A549 (cell line): ENCODE data around the gene DDX43. TPM values are rescaled to one million over a fixed set of nuclear protein-coding genes. Genes with fewer than 3 reads are reported as not detected.

Experiments used
- ATAC-seq, 2 experiments: fragments of 200-7000 bp in 1 of 2; fragments of >200 bp in 1 of 2; cut with Nextera tagmentation in 1 of 2; cut with Tn5 transposase in 1 of 2; 3 replicates each; pipeline versions ENCODE4 v1.8.0 to v1.9.1; 2018 to 2020; ENCODE audit warnings: mild to moderate bottlenecking in 1 of 2, moderate library complexity in 1 of 2
- CTCF ChIA-PET: fragments of 300-600 bp; sonication (Branson Sonifier 250); formaldehyde crosslinking; extraction: SDS; loops from one replicate; lab custom pipeline; 2021; ENCODE audit warnings: antibody characterized with exemption, inconsistent platforms; lab: Yijun Ruan, JAX
- POLR2A ChIA-PET: fragments of 350-600 bp; formaldehyde crosslinking; extraction: SDS; loops from one replicate; lab custom pipeline; 2021; ENCODE audit warnings: antibody characterized with exemption, inconsistent platforms; lab: Yijun Ruan, JAX
- DNase-seq, 2 experiments: peaks; one replicate each; pipeline versions ENCODE4 v3.0.0 to v3.0.0-alpha.2; 2011 to 2016; ENCODE audit warnings: low read depth in 1 of 2, low spot score in 1 of 2
- FAIRE-seq: peaks from 2 replicates; lab custom pipeline; 2011; peaks lifted over from hg19 to GRCh38; lab: Jason Lieb, UNC
- H3K27ac ChIP-seq, 2 experiments: fragments of >200 bp; sonication (Bioruptor Twin); formaldehyde crosslinking; 3 replicates each; pipeline ENCODE4 v1.5.1; 2016 to 2017
- H3K4me1 ChIP-seq: fragments of >200 bp; sonication (Bioruptor Twin); formaldehyde crosslinking; 3 replicates; pipeline ENCODE4 v1.6.1; 2016
- H3K4me2 ChIP-seq: fragments of >200 bp; sonication (Bioruptor Twin); formaldehyde crosslinking; 3 replicates; pipeline ENCODE4 v1.6.1; 2016
- H3K4me3 ChIP-seq: fragments of >200 bp; sonication (Bioruptor Twin); formaldehyde crosslinking; 3 replicates; pipeline ENCODE4 v1.5.1; 2016
- H3K9me3 ChIP-seq: fragments of >200 bp; sonication (Bioruptor Twin); formaldehyde crosslinking; 3 replicates; pipeline ENCODE4 v1.6.1; 2016
- BHLHE40 ChIP-seq: IDR thresholded peaks from 2 replicates; pipeline ENCODE4 v1.6.1; 2012; ENCODE audit warnings: low read depth, low read length, inconsistent platforms
- CBX2 ChIP-seq: fragments of 200-600 bp; sonication (generic); IDR thresholded peaks from 2 replicates; pipeline ENCODE4 v1.6.1; 2016; ENCODE audit warnings: low read depth, mild to moderate bottlenecking, borderline replicate concordance
- CBX8 ChIP-seq: fragments of 200-600 bp; sonication (generic); IDR thresholded peaks from 2 replicates; pipeline ENCODE4 v1.6.1; 2016
- CHD2 ChIP-seq: fragments of 150-350 bp; IDR thresholded peaks from 2 replicates; pipeline ENCODE4 v1.6.1; 2014; ENCODE audit warnings: low read length; ENCODE audit not compliant: partially characterized antibody
- CHD4 ChIP-seq: fragments of 200-600 bp; sonication (generic); IDR thresholded peaks from 2 replicates; pipeline ENCODE4 v1.6.1; 2016; ENCODE audit warnings: antibody characterized with exemption, mild to moderate bottlenecking, borderline replicate concordance
- EHMT2 ChIP-seq: fragments of 200-600 bp; sonication (generic); IDR thresholded peaks from 2 replicates; pipeline ENCODE4 v1.6.1; 2016; ENCODE audit warnings: antibody characterized with exemption, low read depth, mild to moderate bottlenecking, moderate library complexity
- ESRRA ChIP-seq: fragments of 150-350 bp; IDR thresholded peaks from 2 replicates; pipeline ENCODE4 v1.6.1; 2014; ENCODE audit warnings: mild to moderate bottlenecking, low read length, borderline replicate concordance
- FOSB ChIP-seq: fragments of 250-450 bp; sonication (Bioruptor Pico); IDR thresholded peaks from 2 replicates; pipeline ENCODE4 v1.5.0; 2020; ENCODE audit warnings: mild to moderate bottlenecking, moderate library complexity
- HDAC2 ChIP-seq: fragments of 200-600 bp; sonication (generic); IDR thresholded peaks from 2 replicates; pipeline ENCODE4 v1.6.1; 2016
- HOXA7 ChIP-seq: fragments of 250-450 bp; sonication (Bioruptor Pico); IDR thresholded peaks from 2 replicates; pipeline ENCODE4 v1.5.0; 2020; ENCODE audit warnings: mild to moderate bottlenecking, moderate library complexity
- JUN ChIP-seq, 2 experiments: fragments of >200 bp; sonication (Bioruptor Twin); formaldehyde crosslinking; IDR thresholded peaks; 2 replicates in 1 of 2; 3 replicates in 1 of 2; pipeline ENCODE4 v1.6.1; 2016 to 2017
- JUNB ChIP-seq: fragments of >200 bp; sonication (Bioruptor Twin); formaldehyde crosslinking; IDR thresholded peaks from 2 replicates; pipeline ENCODE4 v1.6.1; 2016
- KDM1A ChIP-seq: fragments of 200-600 bp; sonication (generic); IDR thresholded peaks from 2 replicates; pipeline ENCODE4 v1.6.1; 2016; ENCODE audit warnings: low read depth, mild to moderate bottlenecking
- KDM5A ChIP-seq: fragments of 200-600 bp; sonication (generic); IDR thresholded peaks from 2 replicates; pipeline ENCODE4 v1.6.1; 2016; ENCODE audit warnings: antibody characterized with exemption, mild to moderate bottlenecking
- MYC ChIP-seq: IDR thresholded peaks from 2 replicates; pipeline ENCODE4 v1.6.1; 2012; ENCODE audit warnings: mild to moderate bottlenecking, inconsistent platforms, low read length, improper control_type of control experiment, borderline replicate concordance
- NPAS2 ChIP-seq: fragments of 250-450 bp; sonication (Bioruptor Pico); IDR thresholded peaks from 2 replicates; pipeline ENCODE4 v1.8.0; 2022; ENCODE audit warnings: mild to moderate bottlenecking, moderate library complexity, borderline replicate concordance
- POLR2AphosphoS2 ChIP-seq: conservative IDR thresholded peaks from 2 replicates; pipeline ENCODE4 v1.6.1; 2012; ENCODE audit warnings: low read length, improper control_type of control experiment, inconsistent platforms
- RARB ChIP-seq: fragments of 250-450 bp; sonication (Bioruptor Pico); IDR thresholded peaks from 2 replicates; pipeline ENCODE4 v1.8.0; 2021; ENCODE audit warnings: mild to moderate bottlenecking, moderate library complexity
- RNF2 ChIP-seq: fragments of 200-600 bp; sonication (generic); IDR thresholded peaks from 2 replicates; pipeline ENCODE4 v1.6.1; 2016; ENCODE audit warnings: low read depth, mild to moderate bottlenecking, antibody characterized with exemption, moderate library complexity, borderline replicate concordance
- SREBF2 ChIP-seq: fragments of 450-650 bp; IDR thresholded peaks from 2 replicates; pipeline ENCODE4 v1.6.1; 2014; ENCODE audit warnings: mild to moderate bottlenecking, moderate library complexity
- TFCP2L1 ChIP-seq: fragments of 250-450 bp; sonication (Bioruptor Pico); IDR thresholded peaks from 2 replicates; pipeline ENCODE4 v1.5.0; 2021; ENCODE audit warnings: mild to moderate bottlenecking
- TP53 ChIP-seq: fragments of 250-450 bp; sonication (Bioruptor Pico); IDR thresholded peaks from 2 replicates; pipeline ENCODE4 v1.5.0; 2021; ENCODE audit warnings: mild to moderate bottlenecking, moderate library complexity
- USF2 ChIP-seq: fragments of 450-650 bp; IDR thresholded peaks from 2 replicates; pipeline ENCODE4 v1.6.1; 2014; ENCODE audit warnings: antibody characterized with exemption
- ZC3H11A ChIP-seq: fragments of 450-650 bp; IDR thresholded peaks from 2 replicates; pipeline ENCODE4 v1.6.1; 2014; ENCODE audit warnings: antibody characterized with exemption, mild to moderate bottlenecking
- ZFP36 ChIP-seq: fragments of 450-650 bp; IDR thresholded peaks from 2 replicates; pipeline ENCODE4 v1.6.1; 2014; ENCODE audit warnings: borderline replicate concordance; ENCODE audit not compliant: partially characterized antibody
- ZNF302 ChIP-seq: fragments of 250-450 bp; sonication (Bioruptor Pico); IDR thresholded peaks from 2 replicates; pipeline ENCODE4 v1.9.0; 2021; ENCODE audit warnings: inconsistent platforms, mild to moderate bottlenecking, moderate library complexity
- ZSCAN20 ChIP-seq: fragments of 250-450 bp; sonication (Bioruptor Pico); IDR thresholded peaks from 2 replicates; pipeline ENCODE4 v1.8.0; 2022; ENCODE audit warnings: mild to moderate bottlenecking, moderate library complexity
- WGBS: methylation state at CpG from one replicate; pipeline ENCODE4 v1.1.6; 2017; ENCODE audit errors: missing lambda C conversion rate; 5-methylcytosine and 5-hydroxymethylcytosine counted together
- polyA plus RNA-seq, 4 experiments: library from polyadenylated mRNA; depleted of rRNA in 3 of 4; stranded (reverse); fragments of >200 nt; fragmentation: RNase III in 1 of 4; extraction: RNeasy Plus Mini Kit Qiagen cat#74134 plus additional on column Dnase treatment in 1 of 4; gene quantifications; 2 replicates in 3 of 4; 3 replicates in 1 of 4; pipeline ENCODE4 v1.2.3, GENCODE V29; 2011 to 2017
- TF ChIP-seq, protein P1 (sequence below): fragments of >200 bp; sonication (Bioruptor Twin); formaldehyde crosslinking; IDR thresholded peaks from 3 replicates; pipeline ENCODE4 v1.6.1; 2016
- TF ChIP-seq, protein P2 (sequence below): IDR thresholded peaks from 2 replicates; pipeline ENCODE4 v1.6.1; 2012
- TF ChIP-seq, protein P3 (sequence below): fragments of >200 bp; sonication (Bioruptor Twin); formaldehyde crosslinking; IDR thresholded peaks from 2 replicates; pipeline ENCODE4 v1.6.1; 2016

DDX43 gene
- polyA plus RNA-seq, 2 of the 4 experiments (the other 2 are of a cell fraction) = not detected

GRCh38 chr6:73372516-73372915, 22.1 kb upstream of the DDX43 start:
- TF ChIP-seq JUN (IDR thresholded peaks at IDR 0.05) (no peak), KDM5A (no peak), KDM1A (no peak), POLR2AphosphoS2 (no peak), NPAS2 (CRISPR knock-in tag) (no peak), EHMT2 (no peak), CBX8 (no peak), HDAC2 (no peak), TP53 (CRISPR knock-in tag) (no peak), BHLHE40 (no peak), JUNB (no peak), ZC3H11A (no peak), CHD4 (no peak), ZFP36 (no peak), TFCP2L1 (no peak)
- TF ChIP-seq, protein P1, sequence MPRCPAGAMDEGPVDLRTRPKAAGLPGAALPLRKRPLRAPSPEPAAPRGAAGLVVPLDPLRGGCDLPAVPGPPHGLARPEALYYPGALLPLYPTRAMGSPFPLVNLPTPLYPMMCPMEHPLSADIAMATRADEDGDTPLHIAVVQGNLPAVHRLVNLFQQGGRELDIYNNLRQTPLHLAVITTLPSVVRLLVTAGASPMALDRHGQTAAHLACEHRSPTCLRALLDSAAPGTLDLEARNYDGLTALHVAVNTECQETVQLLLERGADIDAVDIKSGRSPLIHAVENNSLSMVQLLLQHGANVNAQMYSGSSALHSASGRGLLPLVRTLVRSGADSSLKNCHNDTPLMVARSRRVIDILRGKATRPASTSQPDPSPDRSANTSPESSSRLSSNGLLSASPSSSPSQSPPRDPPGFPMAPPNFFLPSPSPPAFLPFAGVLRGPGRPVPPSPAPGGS = no peak
- ChIA-PET CTCF (interaction anchor here (0.5 kb wide), 1 partner anchor 152 kb away, joined by 3 read pairs; no protein-coding TSS in a partner anchor), POLR2A (no interaction called here)
- ATAC-seq (no peak), DNase-seq (no peak), FAIRE-seq (no peak)
- Histone ChIP-seq H3K9me3 (no peaks in the 10 kb centered on the region), H3K27ac (no peak overlapping the region), H3K4me3 (no peak overlapping the region), H3K4me2 (no peak overlapping the region), H3K4me1 (peaks cover 8% of the 10 kb centered on the region; the same call in 2 of the 3 replicates)
- 80% methylated on average over 9 of the region's 10 CpGs for WGBS

DNA sequence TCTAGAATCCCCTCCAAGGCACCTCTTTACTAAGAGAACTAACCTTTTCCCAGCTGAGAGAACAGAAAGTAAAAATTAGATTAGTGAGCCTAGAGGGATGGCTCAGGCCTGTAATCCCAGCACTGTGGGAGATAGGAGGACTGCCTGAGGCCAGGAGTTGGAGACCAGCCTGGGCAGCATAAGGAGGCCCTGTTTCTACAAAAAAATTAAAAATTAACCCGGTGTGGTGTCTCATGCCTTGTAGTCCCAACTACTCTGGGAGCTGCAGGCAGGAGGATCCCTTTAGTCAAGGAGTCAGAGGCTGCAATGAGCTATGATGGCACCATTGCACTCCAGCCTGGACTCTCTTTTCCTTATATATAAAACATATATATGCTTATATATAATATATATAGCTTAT, 19.4 kb upstream of the DDX43 start:
- no peaks in the 10 kb centered on the region for H3K9me3 ChIP-seq
- peak overlapping the region; percentile 39; the same call in 2 of the 3 replicates for H3K4me2 ChIP-seq
- ATAC-seq (peak; percentile 66 to 72; a peak in 5 of 6 replicates), FAIRE-seq (no peak), DNase-seq (peak in 1 of 2 experiments; percentile 26)
- no peak overlapping the region for H3K4me3 ChIP-seq
- H3K27ac ChIP-seq = peak overlapping the region in 1 of 2 experiments; percentile 39; a peak in 1 of 6 replicates
- 6% methylated on average over 1 of the region's 1 CpG for WGBS
- TF ChIP-seq RARB (CRISPR knock-in tag) (no peak), HOXA7 (CRISPR knock-in tag) (no peak), ZSCAN20 (CRISPR knock-in tag) (no peak), JUNB (no peak), TFCP2L1 (no peak), FOSB (CRISPR knock-in tag) (no peak), CBX2 (no peak), ESRRA (no peak), ZC3H11A (no peak), MYC (no peak), SREBF2 (no peak), CHD2 (no peak), RNF2 (no peak), HDAC2 (no peak), USF2 (no peak), ZNF302 (CRISPR knock-in tag) (no peak)
- TF ChIP-seq, protein P2, sequence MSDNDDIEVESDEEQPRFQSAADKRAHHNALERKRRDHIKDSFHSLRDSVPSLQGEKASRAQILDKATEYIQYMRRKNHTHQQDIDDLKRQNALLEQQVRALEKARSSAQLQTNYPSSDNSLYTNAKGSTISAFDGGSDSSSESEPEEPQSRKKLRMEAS = no peak
- TF ChIP-seq, protein P3, sequence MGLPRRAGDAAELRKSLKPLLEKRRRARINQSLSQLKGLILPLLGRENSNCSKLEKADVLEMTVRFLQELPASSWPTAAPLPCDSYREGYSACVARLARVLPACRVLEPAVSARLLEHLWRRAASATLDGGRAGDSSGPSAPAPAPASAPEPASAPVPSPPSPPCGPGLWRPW = no peak
- TF ChIP-seq, protein P1 = no peak
- TF ChIP-seq, all 56 proteins: peak for 0
- ChIA-PET CTCF (interaction anchor here (0.6 to 2.4 kb wide), 3 partner anchors 13 to 1840 kb away, joined by 3 to 13 read pairs (median 4); no protein-coding TSS in a partner anchor), POLR2A (interaction anchor here (0.5 kb wide), 1 partner anchor 177 kb away, joined by 4 read pairs; no protein-coding TSS in a partner anchor)
- peaks cover 8% of the 10 kb centered on the region; the same call in 2 of the 3 replicates for H3K4me1 ChIP-seq
